NCI-H2196 treated with DMSO at 0.1 percent for 48 hours (cell line): Measurements from ENCODE around the gene IGF1R.
"Not testable (repeated sequence)": the region's sequence is repeated elsewhere in the genome, so short reads cannot be mapped to it uniquely, and the experiment has no call there.

Experiments used
- DNase-seq: peaks from one replicate; lab custom pipeline; 2025; ENCODE audit not compliant: unreplicated experiment; lab: John Stamatoyannopoulos, UW

The IGF1R gene

DNA sequence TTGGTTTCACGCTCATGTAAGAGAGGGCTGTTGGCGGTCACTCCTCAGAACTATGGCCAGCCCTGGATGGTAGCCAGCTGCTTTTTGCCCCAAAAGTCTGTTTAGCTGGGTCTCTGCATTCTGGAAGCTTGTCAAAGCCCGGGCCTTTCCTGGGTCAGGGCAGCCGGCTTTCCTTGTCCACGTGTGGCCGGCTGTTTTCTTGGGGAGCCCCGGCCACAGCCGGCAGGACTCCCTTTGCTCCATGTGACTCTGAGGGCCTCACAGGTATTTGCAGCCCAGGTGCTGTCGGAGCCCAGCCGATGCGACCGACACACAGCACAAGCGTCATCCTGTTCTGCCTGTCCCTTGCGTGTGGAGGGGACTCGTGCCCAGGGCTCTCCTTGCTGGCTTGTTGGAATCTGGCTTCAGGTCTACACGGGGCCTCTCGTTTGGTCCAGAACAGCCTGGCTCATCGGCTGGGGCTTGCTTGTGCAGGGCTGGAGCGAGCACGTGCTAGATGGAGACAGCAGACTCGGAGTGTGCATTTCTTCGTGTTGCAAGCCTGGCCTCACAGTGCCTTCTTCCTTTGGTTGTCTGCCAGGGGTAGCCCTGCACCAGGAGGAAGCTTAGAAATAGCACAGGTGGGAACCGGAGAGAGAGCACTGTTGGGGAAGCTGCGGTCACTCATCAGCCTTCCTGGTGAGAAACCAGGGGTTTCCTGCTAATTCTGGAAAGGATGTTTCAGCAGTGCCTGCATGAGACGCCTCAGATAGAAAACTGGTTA, 307.8 kb downstream of the IGF1R start:
- DNase-seq = no peak

DNA sequence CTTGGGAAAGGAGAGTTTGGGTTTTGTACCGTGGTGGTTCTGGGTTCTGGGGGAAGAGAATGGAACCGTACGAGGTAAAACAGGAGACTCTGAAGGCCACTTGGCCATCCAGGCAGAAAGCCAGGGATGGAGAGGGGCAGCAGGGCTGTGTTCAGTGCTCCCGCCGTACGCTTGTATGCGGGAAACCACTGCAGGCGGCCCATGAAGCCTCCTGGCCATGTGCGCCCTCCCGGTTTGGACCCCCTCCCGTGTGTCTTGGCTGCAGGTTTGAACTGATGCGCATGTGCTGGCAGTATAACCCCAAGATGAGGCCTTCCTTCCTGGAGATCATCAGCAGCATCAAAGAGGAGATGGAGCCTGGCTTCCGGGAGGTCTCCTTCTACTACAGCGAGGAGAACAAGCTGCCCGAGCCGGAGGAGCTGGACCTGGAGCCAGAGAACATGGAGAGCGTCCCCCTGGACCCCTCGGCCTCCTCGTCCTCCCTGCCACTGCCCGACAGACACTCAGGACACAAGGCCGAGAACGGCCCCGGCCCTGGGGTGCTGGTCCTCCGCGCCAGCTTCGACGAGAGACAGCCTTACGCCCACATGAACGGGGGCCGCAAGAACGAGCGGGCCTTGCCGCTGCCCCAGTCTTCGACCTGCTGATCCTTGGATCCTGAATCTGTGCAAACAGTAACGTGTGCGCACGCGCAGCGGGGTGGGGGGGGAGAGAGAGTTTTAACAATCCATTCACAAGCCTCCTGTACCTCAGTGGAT, 308.6 kb downstream of the IGF1R start:
- no peak for DNase-seq

DNA sequence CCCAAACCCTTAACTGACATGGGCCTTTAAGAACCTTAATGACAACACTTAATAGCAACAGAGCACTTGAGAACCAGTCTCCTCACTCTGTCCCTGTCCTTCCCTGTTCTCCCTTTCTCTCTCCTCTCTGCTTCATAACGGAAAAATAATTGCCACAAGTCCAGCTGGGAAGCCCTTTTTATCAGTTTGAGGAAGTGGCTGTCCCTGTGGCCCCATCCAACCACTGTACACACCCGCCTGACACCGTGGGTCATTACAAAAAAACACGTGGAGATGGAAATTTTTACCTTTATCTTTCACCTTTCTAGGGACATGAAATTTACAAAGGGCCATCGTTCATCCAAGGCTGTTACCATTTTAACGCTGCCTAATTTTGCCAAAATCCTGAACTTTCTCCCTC, 309.3 kb downstream of the IGF1R start:
- DNase-seq = no peak

DNA sequence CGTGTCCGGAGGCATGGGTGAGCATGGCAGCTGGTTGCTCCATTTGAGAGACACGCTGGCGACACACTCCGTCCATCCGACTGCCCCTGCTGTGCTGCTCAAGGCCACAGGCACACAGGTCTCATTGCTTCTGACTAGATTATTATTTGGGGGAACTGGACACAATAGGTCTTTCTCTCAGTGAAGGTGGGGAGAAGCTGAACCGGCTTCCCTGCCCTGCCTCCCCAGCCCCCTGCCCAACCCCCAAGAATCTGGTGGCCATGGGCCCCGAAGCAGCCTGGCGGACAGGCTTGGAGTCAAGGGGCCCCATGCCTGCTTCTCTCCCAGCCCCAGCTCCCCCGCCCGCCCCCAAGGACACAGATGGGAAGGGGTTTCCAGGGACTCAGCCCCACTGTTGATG, 309.7 kb downstream of the IGF1R start:
- DNase-seq = no peak

DNA sequence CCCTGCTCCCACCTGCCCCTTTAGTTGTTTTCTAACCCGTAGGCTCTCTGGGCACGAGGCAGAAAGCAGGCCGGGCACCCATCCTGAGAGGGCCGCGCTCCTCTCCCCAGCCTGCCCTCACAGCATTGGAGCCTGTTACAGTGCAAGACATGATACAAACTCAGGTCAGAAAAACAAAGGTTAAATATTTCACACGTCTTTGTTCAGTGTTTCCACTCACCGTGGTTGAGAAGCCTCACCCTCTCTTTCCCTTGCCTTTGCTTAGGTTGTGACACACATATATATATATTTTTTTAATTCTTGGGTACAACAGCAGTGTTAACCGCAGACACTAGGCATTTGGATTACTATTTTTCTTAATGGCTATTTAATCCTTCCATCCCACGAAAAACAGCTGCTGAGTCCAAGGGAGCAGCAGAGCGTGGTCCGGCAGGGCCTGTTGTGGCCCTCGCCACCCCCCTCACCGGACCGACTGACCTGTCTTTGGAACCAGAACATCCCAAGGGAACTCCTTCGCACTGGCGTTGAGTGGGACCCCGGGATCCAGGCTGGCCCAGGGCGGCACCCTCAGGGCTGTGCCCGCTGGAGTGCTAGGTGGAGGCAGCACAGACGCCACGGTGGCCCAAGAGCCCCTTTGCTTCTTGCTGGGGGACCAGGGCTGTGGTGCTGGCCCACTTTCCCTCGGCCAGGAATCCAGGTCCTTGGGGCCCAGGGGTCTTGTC, 310.7 kb downstream of the IGF1R start:
- no peak for DNase-seq

DNA sequence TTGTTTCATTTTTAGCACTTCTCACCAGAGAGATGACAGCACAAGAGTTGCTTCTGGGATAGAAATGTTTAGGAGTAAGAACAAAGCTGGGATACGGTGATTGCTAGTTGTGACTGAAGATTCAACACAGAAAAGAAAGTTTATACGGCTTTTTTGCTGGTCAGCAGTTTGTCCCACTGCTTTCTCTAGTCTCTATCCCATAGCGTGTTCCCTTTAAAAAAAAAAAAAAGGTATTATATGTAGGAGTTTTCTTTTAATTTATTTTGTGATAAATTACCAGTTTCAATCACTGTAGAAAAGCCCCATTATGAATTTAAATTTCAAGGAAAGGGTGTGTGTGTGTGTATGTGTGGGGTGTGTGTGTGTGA, 311.3 kb downstream of the IGF1R start:
- DNase-seq = no peak

DNA sequence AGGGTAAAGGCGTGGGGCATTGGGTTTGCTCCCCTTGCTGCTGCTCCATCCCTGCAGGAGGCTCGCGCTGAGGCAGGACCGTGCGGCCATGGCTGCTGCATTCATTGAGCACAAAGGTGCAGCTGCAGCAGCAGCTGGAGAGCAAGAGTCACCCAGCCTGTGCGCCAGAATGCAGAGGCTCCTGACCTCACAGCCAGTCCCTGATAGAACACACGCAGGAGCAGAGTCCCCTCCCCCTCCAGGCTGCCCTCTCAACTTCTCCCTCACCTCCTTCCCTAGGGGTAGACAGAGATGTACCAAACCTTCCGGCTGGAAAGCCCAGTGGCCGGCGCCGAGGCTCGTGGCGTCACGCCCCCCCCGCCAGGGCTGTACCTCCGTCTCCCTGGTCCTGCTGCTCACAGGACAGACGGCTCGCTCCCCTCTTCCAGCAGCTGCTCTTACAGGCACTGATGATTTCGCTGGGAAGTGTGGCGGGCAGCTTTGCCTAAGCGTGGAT, 312.3 kb downstream of the IGF1R start:
- DNase-seq = no peak

DNA sequence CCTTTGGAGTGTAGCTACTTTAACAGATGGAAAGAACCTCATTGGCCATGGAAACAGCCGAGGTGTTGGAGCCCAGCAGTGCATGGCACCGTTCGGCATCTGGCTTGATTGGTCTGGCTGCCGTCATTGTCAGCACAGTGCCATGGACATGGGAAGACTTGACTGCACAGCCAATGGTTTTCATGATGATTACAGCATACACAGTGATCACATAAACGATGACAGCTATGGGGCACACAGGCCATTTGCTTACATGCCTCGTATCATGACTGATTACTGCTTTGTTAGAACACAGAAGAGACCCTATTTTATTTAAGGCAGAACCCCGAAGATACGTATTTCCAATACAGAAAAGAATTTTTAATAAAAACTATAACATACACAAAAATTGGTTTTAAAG, 315.1 kb downstream of the IGF1R start:
- no peak for DNase-seq

DNA sequence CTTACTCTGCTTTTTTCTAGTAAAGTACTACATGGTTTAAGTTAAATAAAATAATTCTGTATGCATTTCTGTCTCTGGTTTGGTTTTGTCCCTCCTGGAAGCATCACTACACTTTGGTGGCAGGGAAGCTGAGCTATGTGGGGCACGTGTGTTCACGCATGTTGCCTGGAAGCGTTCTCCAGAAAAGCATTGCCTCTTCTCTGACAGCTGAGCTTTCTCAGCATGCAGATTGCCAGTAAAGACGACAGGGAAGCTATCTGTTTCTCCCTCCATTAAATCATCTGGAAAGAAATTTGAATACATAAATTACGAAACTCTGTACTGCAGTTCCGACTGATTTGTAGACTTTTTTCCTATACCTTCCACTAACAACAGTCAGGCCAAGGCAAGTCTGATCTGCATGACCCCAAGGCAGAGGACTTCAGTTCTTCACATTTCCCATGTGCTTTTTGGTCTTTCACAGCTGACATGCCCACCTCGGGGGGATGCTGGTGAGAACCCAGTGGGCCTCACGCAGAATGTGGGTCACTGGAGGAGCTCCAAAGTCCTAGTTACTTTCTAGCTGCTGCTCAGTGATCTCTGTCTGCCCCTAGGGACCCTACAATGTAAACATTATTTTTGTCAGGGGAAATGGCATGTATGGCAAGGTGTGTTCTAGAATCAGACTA, 316.3 kb downstream of the IGF1R start:
- DNase-seq = no peak

DNA sequence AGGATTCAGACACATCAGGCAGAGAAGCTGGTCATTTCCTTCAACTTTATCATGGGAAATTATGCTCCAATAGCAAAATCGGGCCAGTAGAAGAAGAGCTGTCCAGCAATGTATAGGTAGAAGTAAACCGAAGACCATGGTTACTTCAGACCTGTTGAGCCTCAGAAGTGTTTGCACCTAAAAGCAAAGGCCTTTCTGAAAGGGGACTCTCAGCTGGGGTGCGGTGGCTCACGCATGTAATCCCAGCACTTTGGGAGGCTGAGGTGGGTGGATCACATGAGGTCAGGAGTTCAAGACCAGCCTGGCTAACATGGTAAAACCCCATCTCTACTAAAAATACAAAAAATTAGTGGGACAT, 316.8 kb downstream of the IGF1R start:
- DNase-seq = not testable (repeated sequence)

GRCh38 chr15:98965597-98965996, 317.3 kb downstream of the IGF1R start:
- DNase-seq = no peak

DNA sequence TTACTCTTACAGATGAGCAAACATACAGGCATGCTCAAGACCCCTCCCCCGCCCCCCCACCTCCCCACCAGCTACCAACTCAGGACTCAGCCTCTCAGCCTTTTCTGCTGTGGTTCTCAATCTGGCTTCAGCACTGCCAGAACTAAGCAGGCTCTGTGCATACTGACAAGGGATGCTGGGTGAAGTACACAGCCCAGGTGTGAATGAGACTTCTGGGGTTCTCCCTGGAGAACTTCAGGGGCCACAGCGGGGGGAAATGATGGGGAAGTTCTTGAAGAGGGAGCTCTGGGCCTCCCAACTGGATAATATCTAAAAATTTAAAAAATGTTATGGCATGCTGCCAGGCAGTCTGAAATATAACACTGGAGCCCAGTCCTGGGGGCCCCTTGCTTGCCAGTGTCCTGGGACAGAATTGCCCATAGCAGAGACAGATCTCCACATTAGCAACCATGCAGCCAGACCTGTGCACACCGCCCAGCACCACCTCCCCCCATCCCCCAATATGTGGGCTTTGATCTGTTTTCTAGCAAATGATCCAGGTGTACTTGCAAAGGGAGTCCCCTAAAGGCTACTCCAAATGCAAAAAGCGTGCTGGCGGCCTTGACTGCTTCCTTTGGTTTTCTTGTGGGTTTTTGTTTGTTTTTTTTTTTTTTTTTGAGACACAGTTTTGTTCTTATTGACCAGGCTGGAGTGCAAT, 317.9 kb downstream of the IGF1R start:
- DNase-seq = no peak

- DNase-seq = no peak
Observed at GRCh38 chr15:98967096-98967495, 318.8 kb downstream of the IGF1R start.

- DNase-seq = no peak
Observed at GRCh38 chr15:98967916-98968315, 319.6 kb downstream of the IGF1R start.

- no peak for DNase-seq
Observed at GRCh38 chr15:98968576-98968975, 320.2 kb downstream of the IGF1R start.

GRCh38 chr15:98969126-98969735, 320.9 kb downstream of the IGF1R start:
- DNase-seq = no peak

GRCh38 chr15:98970799-98971198, 322.5 kb downstream of the IGF1R start:
- no peak for DNase-seq

GRCh38 chr15:98976500-98976899, 328.2 kb downstream of the IGF1R start:
- DNase-seq = no peak

DNA sequence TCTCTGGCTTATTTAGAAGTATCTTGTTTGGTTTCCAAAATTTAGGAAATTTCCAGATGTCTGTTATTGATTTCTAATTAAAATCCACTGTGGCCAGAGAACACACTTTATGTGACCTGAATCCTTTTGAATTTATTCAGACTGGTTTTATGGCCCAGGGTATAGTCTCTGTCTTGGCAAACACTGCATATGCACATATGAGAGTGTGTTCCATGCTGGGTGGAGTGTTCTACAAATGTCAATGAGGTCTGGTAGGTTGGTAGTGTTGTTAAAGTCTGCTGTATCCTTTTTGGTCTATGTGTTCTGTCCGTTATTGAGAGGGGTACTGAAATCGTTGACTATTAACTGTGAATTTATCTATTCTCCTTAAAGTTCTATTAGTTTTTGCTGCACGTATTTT, 329.1 kb downstream of the IGF1R start:
- no peak for DNase-seq

- DNase-seq = no peak
Observed at GRCh38 chr15:98978153-98978552, 329.8 kb downstream of the IGF1R start.
